Esophagus squamous epithelium (tissue), 4 donors: ENCODE measurements around the gene TBK1.

Experiments
- CTCF ChIP-seq, 6 experiments: fragments of 450-650 bp in 4 of 6; fragments of 200-600 bp in 2 of 6; sonication (generic) in 2 of 6; IDR thresholded peaks; one replicate each; pipeline ENCODE4 v1.5.1; 2016 to 2019; ENCODE audit warnings: antibody characterized with exemption in 6 of 6, mild to moderate bottlenecking in 4 of 6, moderate library complexity in 4 of 6
- POLR2A ChIP-seq, 4 donors: fragments of 450-650 bp; IDR thresholded peaks; one replicate each; pipeline ENCODE4 v1.6.1; 2017; ENCODE audit warnings: antibody characterized with exemption in 4 of 4, mild to moderate bottlenecking in 4 of 4, moderate library complexity in 3 of 4

- no peak for TF ChIP-seq POLR2A (IDR thresholded peaks at IDR 0.05)
- no peak for TF ChIP-seq CTCF (IDR thresholded peaks at IDR 0.05)
Measured at GRCh38 chr12:64470495-64470894, 18.6 kb downstream of the TBK1 start.
